HUDEP-2 (cell line): ENCODE results near the gene PRDM16.

Experiments
- DNase-seq, 76 experiments: peaks; one replicate each; lab custom pipeline; 2025; ENCODE audit not compliant: unreplicated experiment in 76 of 76; lab: John Stamatoyannopoulos, UW

The PRDM16 gene

DNA sequence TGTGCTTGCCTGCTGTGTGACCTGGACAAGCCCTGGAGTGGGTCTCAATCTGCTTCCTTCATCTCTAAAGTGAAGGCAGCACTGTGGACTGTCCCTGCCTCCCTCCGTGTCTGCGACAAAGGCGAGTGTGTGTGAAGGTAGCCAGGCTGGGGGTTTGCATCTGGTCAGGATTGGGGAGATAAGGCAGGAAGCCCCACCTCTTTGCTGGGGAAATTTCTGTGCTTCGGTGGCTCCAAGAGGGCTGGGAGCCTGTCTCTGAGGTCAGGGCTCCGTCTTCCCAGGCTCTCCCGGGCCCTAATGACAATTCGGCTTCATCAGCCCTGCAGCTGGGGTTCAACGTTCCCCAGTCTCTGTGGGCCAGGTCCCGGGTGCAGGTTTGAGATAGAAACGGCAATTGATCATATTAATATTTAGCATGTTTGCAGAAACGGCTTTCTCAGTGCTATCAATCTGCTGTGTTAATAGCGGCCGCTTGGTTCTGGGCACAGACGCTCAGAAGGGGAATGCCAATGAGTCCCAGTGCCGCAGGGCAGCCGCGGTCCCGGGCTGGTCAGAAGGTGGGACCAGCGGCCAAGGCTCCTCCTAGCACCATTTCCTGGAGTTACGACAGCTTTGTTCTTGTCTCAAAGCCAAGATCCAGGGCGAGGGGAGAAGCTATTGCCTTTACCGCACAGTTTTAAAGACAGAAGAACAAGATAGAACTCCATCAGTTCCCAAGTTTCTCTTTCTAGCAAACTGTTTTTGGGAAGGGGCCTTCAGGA is 105.7 kb downstream of the PRDM16 start:
- DNase-seq = no peak

DNA sequence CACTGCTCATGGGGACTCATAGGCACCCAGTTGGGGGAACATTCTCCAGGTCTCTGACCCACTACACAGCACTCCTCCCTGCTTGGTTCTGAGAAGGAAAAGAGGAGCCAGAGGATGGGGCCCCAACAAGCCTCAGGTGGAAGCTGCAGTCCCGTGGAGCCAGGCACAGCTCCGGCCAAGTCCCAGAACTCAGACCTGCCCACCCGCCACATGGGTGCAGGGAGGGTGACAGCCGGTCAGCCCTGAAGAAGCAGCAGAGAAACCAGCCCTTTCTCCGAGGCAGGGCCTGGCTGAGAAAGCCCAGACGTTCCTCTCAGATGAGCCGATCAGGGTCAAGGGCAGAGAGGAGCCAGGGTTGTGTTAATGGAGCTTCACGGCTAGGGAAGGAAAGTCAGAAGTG is 106.5 kb downstream of the PRDM16 start:
- DNase-seq = no peak

DNA sequence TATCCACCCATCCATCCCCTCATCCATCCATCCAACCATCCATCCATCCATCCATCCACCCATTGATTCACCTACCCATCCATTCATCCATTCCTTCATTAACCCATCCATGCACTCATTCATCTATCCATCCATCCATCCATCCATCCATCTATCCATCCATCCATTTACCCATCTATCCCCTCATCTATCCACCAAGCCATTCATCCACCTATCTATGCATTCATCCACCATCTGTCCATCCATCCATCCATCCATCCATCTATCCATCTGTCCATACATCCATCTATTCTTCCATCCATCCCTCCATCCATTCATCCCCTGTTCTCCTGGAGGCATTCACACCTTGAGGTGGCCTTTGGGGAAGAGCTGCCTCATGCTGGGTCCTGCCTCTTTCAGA is 107.0 kb downstream of the PRDM16 start:
- no peak for DNase-seq

DNA sequence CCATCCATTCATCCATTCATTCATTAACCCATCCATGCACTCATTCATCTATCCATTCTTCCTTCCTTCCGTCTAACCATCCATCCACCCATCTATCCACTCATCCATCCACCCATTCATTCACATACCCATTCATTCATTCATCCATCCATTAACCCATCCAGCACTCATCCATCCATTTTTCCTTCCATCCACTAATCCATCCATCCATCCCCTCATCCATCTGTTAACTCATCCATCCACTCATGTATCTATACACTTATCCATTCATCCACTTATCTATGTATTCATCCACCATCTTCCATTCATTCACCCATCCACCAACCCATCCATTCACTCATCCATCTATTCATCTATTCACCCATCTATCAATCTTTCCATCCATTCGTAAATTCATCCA is 107.8 kb downstream of the PRDM16 start:
- no peak for DNase-seq

DNA sequence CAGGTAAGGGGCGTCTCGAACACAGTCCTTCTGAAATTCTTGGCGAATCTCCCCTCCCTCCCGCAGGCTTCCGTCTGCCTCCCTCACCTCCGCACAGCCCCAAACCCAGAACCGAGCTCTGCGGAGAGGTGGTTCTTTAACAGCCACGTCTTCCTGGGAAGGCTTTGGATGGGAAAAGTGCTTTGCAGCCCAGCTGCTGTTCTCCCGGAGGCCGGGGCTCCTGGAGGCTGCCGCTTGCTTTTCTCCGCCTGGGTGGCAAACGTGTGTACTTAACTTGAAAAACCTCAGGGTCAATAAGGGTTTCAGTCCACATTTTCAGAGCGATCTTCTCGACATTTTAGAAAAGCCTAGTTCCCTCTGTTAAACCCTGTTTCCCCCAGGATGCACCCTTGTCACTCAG is 109.3 kb downstream of the PRDM16 start:
- DNase-seq = no peak

DNA sequence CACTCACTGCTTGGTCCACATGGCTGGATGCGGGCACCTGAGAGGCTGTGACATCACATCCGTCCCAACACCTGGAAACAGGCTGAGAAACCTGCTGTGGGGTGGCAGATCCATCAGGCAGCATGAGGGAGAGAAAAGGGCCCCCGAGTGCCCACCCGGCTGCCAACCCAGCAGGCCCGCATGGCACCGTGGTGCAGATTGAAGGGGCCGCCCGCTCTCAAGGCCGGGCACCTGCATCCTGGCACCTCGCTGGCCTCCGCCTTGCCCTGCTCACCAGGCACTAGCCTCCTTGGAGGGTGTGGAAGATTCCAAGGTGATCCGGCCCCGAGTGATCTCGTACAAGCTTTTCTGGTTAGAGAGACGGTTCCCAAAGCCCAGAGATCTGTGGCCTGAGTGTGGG is 110.5 kb downstream of the PRDM16 start:
- no peak for DNase-seq

DNA sequence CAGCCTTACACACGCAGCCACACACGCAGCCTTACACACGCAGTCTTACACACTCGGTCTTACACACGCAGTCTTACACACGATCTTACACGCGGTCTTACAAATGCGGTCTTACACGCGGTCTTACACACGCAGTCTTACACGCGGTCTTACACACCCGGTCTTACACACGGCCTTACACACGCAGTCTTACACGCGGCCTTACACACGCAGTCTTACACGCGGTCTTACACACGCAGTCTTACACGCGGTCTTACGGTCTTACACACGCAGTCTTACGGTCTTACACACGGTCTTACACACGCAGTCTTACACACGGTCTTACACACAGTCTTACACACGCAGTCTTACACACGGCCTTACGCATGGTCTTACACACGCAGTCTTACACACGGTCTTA is 111.9 kb downstream of the PRDM16 start:
- DNase-seq = no peak

DNA sequence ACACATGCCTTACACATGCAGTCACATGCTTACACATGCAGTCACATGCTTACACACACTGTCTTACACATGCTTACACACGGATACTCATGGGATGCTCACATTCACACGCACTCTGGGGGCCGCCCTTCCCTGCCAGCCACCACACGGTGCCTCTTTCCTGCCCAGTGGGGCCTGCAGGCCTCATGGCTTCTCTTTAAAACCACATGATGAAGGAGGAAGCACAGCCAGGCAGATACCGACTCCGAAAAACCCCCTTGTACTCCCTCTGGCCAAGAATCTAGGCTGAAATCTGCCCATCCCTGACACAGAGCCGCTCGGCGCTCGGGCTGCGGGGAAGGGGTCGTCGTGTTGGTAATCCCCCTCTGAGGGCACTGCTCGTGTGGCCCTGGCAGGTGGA is 113.0 kb downstream of the PRDM16 start:
- DNase-seq = no peak

DNA sequence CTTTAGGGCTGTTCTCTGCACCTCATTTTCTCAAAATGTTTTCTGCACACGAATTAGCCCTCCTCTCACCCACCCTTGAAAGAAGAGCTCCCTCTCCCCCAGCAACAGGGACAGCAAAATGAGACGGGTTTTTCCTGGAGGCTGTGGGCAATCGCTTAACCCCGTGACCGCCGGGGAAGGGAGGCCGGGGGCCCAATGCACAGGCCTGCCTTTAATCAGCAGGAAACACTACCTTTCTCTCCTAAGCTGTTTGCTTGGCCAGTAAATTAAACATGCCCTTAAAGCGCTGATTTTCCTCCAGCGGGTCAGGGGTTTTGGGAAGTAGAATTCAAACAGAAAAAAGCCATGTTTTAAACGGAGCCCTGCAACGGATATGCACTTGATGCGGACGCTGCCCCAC is 114.4 kb downstream of the PRDM16 start:
- DNase-seq = no peak

DNA sequence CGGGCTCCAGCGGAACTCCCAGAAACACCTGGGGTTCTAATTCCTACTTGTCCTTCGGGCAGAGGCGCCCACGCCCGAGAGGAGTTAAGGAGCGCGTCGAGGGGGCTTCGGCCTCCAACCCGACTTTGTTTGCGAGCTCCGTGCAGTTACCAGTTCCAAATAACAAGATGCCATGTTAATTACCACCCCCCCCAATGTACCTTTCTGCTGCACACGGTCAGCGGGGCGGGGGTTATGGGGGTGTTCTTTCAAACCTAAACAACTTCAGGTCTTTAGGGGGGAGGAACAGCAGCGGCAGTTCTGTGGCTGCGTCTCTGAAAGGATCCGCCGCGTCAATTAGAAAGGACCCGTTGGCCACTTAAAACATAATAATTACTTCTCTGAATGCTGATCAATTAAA is 114.8 kb downstream of the PRDM16 start:
- DNase-seq = no peak

DNA sequence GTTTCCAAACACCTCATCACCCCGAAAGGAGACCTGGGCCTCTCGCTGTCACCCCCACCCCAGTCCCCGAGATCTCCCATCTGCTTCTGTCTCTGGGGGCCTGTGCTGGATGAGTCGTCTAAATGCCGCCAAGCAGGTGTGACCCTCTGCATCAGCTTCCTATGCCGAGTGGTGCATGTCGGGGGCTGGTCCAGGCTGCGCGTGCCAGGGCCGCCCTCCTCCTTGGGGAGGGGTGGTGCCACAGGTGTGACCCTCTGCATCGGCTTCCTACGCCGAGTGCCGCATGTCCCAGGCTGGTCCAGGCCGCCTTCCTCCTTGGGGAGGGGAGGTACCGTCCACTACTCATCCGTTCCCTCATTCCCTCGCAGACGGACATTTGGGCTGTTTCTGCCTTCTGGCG is 115.7 kb downstream of the PRDM16 start:
- no peak for DNase-seq

DNA sequence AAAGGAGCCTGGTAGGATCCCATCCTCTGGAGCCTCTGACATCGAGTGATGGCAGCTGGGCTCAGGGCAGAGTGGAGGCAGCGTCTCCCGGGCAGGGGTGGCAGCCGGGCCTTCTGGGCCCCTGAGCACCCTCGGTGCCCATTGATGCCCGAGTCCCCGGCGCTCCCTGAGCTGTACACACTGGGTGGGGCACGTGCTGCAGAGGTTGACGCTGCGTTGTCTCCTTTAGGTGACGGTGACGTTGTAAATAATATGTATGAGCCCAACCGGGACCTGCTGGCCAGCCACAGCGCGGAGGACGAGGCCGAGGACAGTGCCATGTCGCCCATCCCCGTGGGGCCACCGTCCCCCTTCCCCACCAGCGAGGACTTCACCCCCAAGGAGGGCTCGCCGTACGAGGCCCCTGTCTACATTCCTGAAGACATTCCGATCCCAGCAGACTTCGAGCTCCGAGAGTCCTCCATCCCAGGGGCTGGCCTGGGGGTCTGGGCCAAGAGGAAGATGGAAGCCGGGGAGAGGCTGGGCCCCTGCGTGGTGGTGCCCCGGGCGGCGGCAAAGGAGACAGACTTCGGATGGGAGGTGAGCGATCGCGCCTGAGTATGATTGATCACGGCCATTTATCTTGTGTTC is 117.0 kb downstream of the PRDM16 start:
- DNase-seq = no peak

DNA sequence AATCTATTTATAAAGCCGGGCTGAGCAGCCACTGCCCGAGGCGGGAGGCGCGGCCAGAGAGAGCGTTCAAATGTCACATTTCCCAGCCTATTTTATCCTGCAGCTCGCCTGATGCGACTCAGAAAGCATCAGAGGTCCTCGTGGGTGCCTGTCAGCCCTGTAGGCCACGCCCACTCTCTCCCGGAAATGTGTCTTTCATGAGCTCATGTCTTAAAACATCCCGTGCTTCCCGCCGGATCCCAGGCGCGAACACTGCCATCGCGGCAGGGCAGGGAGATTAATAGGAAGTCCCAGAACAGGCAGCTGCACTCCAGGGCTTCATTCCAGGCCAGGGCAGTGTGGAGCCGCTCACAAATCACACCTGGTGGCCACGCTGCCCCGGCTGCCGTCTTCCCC is 117.5 kb downstream of the PRDM16 start:
- no peak for DNase-seq

DNA sequence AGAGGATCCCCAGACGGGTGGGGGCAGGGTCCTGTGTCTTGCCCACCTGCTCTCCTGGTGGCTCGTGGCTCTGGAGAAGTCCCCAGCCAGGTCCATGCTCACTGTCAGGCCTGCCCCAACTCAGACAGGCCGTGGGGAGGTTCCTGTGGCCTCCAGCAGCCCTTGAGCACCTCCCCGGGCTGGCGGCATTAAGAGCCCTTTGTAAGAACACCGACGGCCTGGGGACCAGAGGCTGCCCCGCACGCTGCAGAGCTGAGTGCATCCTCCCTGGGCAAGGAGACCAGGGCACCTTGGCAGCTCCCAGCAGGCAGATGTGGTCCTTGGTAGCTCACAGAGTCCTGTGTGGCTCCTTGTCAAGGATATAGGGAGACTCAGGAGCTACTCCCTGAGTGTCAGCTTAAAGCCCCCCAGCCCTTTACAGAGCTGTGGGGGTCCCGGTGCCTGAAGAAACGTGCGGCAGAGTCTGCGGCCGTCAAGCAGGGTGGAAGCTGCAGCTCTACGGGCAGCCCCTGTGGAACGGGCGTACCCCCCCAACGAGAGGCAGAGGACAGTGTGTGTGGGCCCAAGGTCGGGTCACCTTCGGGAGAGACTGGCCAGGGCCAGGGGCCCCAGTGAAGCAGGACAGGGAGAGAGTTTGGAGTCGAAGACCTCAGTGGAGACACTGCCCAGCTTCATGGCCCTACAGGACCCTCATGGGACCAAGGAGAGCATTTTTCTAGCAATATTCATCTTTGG is 118.6 kb downstream of the PRDM16 start:
- no peak for DNase-seq

DNA sequence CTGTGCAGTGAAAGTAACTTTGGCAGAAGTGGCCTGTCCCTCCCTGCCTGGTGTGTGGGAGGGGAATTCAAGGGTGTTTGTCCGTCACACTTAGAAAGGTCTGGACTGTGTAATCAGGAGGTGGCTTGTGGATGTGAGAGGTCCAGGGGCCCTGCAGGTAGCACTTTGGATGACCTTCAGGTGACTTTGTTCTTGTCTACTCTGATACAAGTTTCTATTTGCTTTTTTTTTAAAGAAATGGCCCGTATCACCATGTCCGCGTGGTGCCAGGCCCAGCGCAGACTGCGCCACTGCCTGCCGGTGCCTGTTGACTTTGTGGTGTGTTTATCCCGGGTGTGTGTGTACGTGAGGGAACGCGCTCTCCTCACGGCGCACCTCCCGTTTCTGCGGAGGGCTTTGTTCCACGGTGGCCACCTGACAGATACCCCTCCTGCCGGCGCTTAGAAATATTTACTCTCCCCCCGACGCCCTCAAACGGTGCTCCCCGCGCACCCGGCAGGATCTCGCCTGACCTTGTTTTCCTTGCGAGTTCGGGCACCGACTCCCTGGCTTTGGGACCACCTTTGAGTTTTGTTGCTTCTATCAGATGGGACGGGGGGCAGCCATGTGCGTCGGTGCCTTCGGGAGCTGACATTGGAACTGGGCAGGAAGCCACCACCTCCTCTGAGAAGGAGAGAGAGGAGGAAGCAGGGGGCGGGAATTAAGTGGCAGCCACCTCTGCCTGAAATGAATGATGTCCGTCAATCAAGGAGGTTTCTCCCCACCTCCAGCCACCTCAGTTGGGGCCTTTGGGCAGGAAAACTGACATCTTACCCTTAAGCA is 119.4 kb downstream of the PRDM16 start:
- no peak for DNase-seq

DNA sequence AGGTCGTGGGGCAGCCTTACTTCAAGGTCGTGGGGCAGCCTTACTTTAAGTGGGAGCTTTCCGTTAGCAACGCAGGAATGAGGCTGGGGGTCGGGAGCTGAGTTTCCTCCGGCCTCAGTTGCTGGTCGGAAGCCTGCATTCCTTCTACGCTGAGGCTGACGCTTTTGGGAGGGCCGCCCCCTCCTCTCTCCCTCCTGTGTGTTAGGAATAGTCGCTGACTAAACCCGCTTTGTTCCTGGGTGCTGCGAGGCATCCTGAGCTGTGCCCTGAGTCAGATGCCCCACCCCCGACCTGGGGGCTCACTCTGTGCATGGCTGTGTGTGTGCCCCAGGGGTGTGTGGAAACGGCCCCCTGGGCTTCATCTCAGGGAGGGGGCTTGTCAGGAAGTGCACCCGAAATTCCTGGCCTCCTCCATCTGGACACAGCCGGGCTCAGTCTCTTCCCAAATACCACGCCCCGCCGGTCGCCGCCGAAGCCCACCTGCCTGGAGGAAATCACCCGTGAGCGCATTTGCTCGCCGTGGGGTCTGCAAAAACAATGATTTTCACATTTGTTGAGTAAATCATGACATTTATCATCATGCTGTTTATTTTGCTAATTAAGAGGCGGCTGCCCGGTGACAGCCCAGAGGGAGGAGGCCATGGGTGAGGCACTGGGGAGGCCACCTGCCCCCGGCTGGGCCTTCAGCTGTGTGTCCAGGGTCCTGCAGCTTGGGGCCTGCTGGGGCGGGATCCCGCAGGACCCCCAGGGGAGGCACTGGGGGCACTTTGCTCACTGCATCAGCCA is 121.4 kb downstream of the PRDM16 start:
- DNase-seq = no peak

DNA sequence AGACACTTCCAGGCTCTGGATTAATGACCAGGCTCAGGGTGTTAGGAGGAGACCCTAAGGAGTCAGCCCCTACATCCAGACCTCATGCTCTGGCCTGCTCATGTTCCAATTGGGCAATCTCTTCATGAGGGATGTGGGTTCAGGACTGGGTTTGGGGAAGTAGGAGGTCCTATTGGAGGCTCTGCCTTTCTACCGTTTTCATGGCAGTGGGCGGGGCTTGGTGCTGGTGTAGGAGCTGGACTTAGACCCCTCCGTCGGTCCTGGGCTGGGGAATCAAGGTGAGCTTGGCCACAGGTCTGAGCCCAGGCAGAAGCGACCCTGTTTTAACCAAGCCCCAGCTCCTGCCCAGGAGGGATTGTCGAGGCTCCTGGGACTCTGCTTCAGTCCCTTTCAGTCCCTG is 123.4 kb downstream of the PRDM16 start:
- no peak for DNase-seq

DNA sequence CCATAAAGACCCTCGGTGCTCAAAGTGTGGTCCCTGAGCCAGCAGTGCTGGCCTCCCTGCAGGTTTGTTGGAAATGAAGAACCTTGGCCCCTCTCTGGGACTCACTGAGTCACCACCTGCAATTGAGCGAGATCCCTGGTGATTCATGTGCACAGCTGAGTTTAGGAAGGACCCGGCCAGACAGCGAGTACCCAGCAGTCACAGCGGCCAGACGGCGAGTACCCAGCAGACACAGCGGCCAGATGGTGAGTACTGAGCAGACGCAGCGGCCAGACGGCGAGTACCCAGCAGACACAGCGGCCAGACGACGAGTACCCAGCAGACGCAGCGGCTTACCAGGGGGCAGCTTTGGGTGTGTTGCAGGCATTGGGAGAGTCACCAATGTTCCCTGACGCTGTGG is 123.8 kb downstream of the PRDM16 start:
- DNase-seq = no peak

DNA sequence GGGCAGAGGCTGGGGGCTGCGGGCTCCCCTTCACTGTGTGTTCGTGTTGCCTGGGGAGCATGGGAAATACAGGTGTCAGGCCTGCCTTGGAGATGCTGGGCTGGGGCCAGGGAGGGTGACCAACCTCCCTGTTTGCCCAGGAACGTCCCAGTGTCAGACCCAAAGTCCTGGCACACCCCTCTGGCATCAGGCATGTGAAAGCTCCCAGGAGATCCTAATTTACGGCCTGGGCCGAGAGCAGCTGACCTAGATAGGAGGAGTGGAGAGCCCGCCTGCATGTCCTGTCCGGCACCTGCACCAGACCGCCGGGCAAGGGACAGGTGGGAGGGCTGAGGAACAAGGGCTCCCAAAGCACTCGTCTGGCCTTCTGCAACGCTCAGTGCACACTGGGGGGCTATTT is 124.8 kb downstream of the PRDM16 start:
- DNase-seq = no peak

DNA sequence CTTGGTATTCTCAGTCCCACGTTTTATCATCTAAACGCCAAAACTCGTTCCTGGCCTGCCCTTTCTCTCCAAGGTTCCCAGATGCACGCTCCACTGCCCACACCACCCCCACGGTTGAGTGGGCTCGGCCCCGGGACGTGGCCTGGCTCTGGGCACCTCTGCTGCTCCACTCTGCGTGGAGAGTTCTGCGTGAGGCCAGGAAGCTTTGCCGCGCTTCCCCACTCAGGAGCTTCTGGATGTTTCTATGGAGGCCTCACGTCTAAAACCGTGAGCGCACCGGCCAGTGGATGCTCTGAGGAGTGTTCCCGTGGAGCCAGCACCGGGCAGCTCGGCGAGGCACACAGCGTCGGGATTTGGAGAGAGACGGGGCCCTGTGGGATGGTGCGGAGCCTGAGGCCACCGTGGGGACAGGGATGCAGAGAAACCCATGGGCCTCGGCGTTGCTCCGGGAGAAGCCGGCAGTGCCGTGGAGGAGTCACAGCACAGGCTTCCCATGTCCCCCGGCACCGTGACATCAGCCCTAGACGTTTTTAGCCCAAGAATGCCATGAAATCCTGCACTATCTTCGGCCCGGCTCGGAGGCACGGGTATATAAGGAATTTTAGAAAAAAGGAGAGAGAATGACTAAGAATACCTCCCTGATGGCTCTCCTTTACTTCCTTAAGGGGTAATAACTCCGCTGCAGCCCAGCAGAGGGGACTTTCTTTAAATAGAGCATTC is 125.9 kb downstream of the PRDM16 start:
- DNase-seq = no peak
